GM12878 (cell line): ENCODE measurements around the gene SCP2. TPM values are rescaled to one million over a fixed set of nuclear protein-coding genes. Genes with fewer than 3 reads are reported as not detected.

Experiments
- ATAC-seq: fragments of 200-7000 bp; cut with Tn5 transposase; 3 replicates; pipeline ENCODE4 v1.9.1; 2020; ENCODE audit warnings: mild to moderate bottlenecking, moderate library complexity
- BruUV-seq: library from RNA; stranded (reverse); fragments of 400-500 nt; replicated peaks from 2 replicates; lab custom pipeline; 2021; lab: Mats Ljungman, UMichigan
- CTCF ChIA-PET: fragments of 300-600 bp; sonication (Branson Sonifier 250); formaldehyde crosslinking; extraction: SDS; loops from one replicate; lab custom pipeline; 2021; ENCODE audit warnings: inconsistent platforms; lab: Yijun Ruan, JAX
- POLR2A ChIA-PET: fragments of 350-600 bp; formaldehyde crosslinking; extraction: SDS; loops from one replicate; lab custom pipeline; 2021; ENCODE audit warnings: inconsistent platforms; lab: Charles Lee
- RAD21 ChIA-PET: fragments of 300-600 bp; sonication (Branson Sonifier 250); formaldehyde crosslinking; loops from one replicate; lab custom pipeline; 2023; ENCODE audit warnings: antibody characterized with exemption; ENCODE audit not compliant: unreplicated experiment; lab: Charles Lee
- SMC1A ChIA-PET: fragments of 300-600 bp; sonication (Branson Sonifier 250); formaldehyde crosslinking; loops from one replicate; lab custom pipeline; 2023; ENCODE audit not compliant: unreplicated experiment, uncharacterized antibody; lab: Charles Lee
- DNase-seq: peaks from one replicate; pipeline ENCODE4 v3.0.0-alpha.2; 2011; ENCODE audit warnings: low read depth, low spot score
- FAIRE-seq: peaks from 3 replicates; lab custom pipeline; 2011; peaks lifted over from hg19 to GRCh38; lab: Jason Lieb, UNC
- H2AFZ ChIP-seq: 2 replicates; pipeline ENCODE4 v1.6.0; 2011; ENCODE audit warnings: low read depth, low read length, control low read depth; ENCODE audit not compliant: control insufficient read depth
- H3K27ac ChIP-seq: 2 replicates; pipeline ENCODE4 v1.5.1; 2011; ENCODE audit warnings: control low read depth; ENCODE audit not compliant: control insufficient read depth, insufficient read depth
- H3K27me3 ChIP-seq, 2 experiments: replicated peaks in 1 of 2; 2 replicates each; pipeline versions ENCODE4 v1.6.0 to v1.6.1; 2011; ENCODE audit warnings: low read length in 1 of 2; ENCODE audit not compliant: control insufficient read depth in 2 of 2, insufficient read depth in 2 of 2
- H3K36me3 ChIP-seq, 2 experiments: 2 replicates each; pipeline ENCODE4 v1.5.1; 2011; ENCODE audit warnings: low read length in 1 of 2; ENCODE audit not compliant: control insufficient read depth in 2 of 2, insufficient read depth in 2 of 2
- H3K4me1 ChIP-seq: 2 replicates; pipeline ENCODE4 v1.6.1; 2011; ENCODE audit warnings: mild to moderate bottlenecking, low read length, moderate library complexity, mixed read lengths; ENCODE audit not compliant: control insufficient read depth, insufficient read depth
- H3K4me2 ChIP-seq: 2 replicates; pipeline ENCODE4 v1.6.0; 2011; ENCODE audit warnings: control low read depth; ENCODE audit not compliant: control insufficient read depth, insufficient read depth
- H3K4me3 ChIP-seq: fragments of 200-600 bp; sonication (generic); 2 replicates; pipeline ENCODE4 v1.5.1; 2016
- H3K79me2 ChIP-seq: 2 replicates; pipeline ENCODE4 v1.6.0; 2011; ENCODE audit warnings: low read length; ENCODE audit not compliant: control insufficient read depth, insufficient read depth
- H3K9ac ChIP-seq: 2 replicates; pipeline ENCODE4 v1.8.0; 2011; ENCODE audit warnings: low read length, control low read depth, mixed read lengths; ENCODE audit not compliant: control insufficient read depth, insufficient read depth
- H3K9me3 ChIP-seq: replicated peaks from 3 replicates; pipeline ENCODE4 v1.5.1; 2011; ENCODE audit warnings: mild to moderate bottlenecking, low read length; ENCODE audit not compliant: control insufficient read depth, insufficient read depth
- H4K20me1 ChIP-seq: 2 replicates; pipeline ENCODE4 v1.6.0; 2011; ENCODE audit not compliant: control insufficient read depth, insufficient read depth
- BCL11A ChIP-seq: IDR thresholded peaks from 2 replicates; pipeline ENCODE4 v1.6.1; 2011; ENCODE audit warnings: low read depth, low read length
- BCLAF1 ChIP-seq: fragments of 450-650 bp; IDR thresholded peaks from 2 replicates; pipeline ENCODE4 v1.6.1; 2017; ENCODE audit warnings: antibody characterized with exemption, mild to moderate bottlenecking, moderate library complexity
- CBFB ChIP-seq: IDR thresholded peaks from 2 replicates; pipeline ENCODE4 v1.6.1; 2016; ENCODE audit warnings: antibody characterized with exemption, low read depth
- CHD4 ChIP-seq: fragments of 200-600 bp; sonication (generic); IDR thresholded peaks from 2 replicates; pipeline ENCODE4 v1.6.1; 2016; ENCODE audit warnings: mild to moderate bottlenecking
- ELK1 ChIP-seq: IDR thresholded peaks from 2 replicates; pipeline ENCODE4 v1.6.1; 2012; ENCODE audit warnings: low read depth, low read length, improper control_type of control experiment
- HSF1 ChIP-seq: fragments of 150-350 bp; IDR thresholded peaks from 2 replicates; pipeline ENCODE4 v1.6.1; 2014; ENCODE audit warnings: mild to moderate bottlenecking, low read depth, low read length
- JUNB ChIP-seq: IDR thresholded peaks from 2 replicates; pipeline ENCODE4 v1.6.1; 2016; ENCODE audit warnings: antibody characterized with exemption, mild to moderate bottlenecking
- MYB ChIP-seq: fragments of 150-350 bp; IDR thresholded peaks from 2 replicates; pipeline ENCODE4 v1.6.1; 2014; ENCODE audit warnings: mild to moderate bottlenecking, low read depth, low read length, borderline replicate concordance
- NFIC ChIP-seq: IDR thresholded peaks from 2 replicates; pipeline ENCODE4 v1.6.1; 2012; ENCODE audit warnings: low read depth, mild to moderate bottlenecking, inconsistent platforms, low read length, moderate library complexity
- NFYB ChIP-seq: IDR thresholded peaks from 2 replicates; pipeline ENCODE4 v1.6.1; 2011; ENCODE audit warnings: low read depth, mild to moderate bottlenecking, low read length, improper control_type of control experiment, moderate library complexity; ENCODE audit not compliant: insufficient read depth
- NR2C1 ChIP-seq: fragments of 450-650 bp; IDR thresholded peaks from 2 replicates; pipeline ENCODE4 v1.6.1; 2017; ENCODE audit warnings: antibody characterized with exemption, mild to moderate bottlenecking, moderate library complexity
- PBX3 ChIP-seq: IDR thresholded peaks from 2 replicates; pipeline ENCODE4 v1.6.1; 2011; ENCODE audit warnings: mild to moderate bottlenecking, low read depth, low read length, moderate library complexity; ENCODE audit not compliant: insufficient replicate concordance
- POLR2A ChIP-seq: IDR thresholded peaks from 2 replicates; pipeline ENCODE4 v1.6.1; 2011; ENCODE audit warnings: low read depth, mild to moderate bottlenecking, low read length
- TAF1 ChIP-seq: IDR thresholded peaks from 2 replicates; pipeline ENCODE4 v1.6.1; 2011; ENCODE audit warnings: mild to moderate bottlenecking, low read depth, low read length, borderline replicate concordance
- YY1 ChIP-seq: IDR thresholded peaks from 2 replicates; pipeline ENCODE4 v1.6.1; 2011; ENCODE audit warnings: low read depth, mild to moderate bottlenecking, low read length
- ZNF207 ChIP-seq: fragments of 450-650 bp; IDR thresholded peaks from 2 replicates; pipeline ENCODE4 v1.6.1; 2014; ENCODE audit warnings: antibody characterized with exemption, mild to moderate bottlenecking, borderline replicate concordance
- ZZZ3 ChIP-seq: IDR thresholded peaks from 2 replicates; pipeline ENCODE4 v1.6.1; 2011; ENCODE audit warnings: low read depth; ENCODE audit not compliant: control insufficient read depth, insufficient read length
- WGBS: methylation state at CpG from one replicate; pipeline ENCODE4 v1.1.6; 2016; ENCODE audit warnings: low lambda C conversion rate; ENCODE audit not compliant: insufficient replicate concordance, insufficient coverage; ENCODE audit errors: missing lambda C conversion rate; 5-methylcytosine and 5-hydroxymethylcytosine counted together
- in situ Hi-C: fragments of 300-500 bp; cut with MboI; formaldehyde crosslinking; loops from 9 replicates; pipeline ENCODE4 v1.14.3; 2018; ENCODE audit warnings: mixed read lengths
- intact Hi-C: fragments of 100-400 bp; cut with micrococcal nuclease; formaldehyde crosslinking; loops from one replicate; pipeline ENCODE4 v1.14.2; 2022; ENCODE audit not compliant: unreplicated experiment
- polyA plus RNA-seq, 11 experiments: library from polyadenylated mRNA; depleted of rRNA in 4 of 11; unstranded in 6 of 11; stranded (reverse) in 5 of 11; fragments of >200 nt; fragmentation: Nextera tagmentation in 4 of 11; fragmentation: Illumina TruSeq in 1 of 11; extraction: Ambion mirVana in 4 of 11; extraction: Trizol in 1 of 11; gene quantifications; 1 replicate in 1 of 11; 2 replicates in 10 of 11; pipeline versions ENCODE4 v1.2.1 to v1.2.3, GENCODE V29; 2011 to 2016; ENCODE audit warnings: inconsistent platforms in 2 of 11, missing spikeins in 2 of 11, low read depth in 1 of 11
- total RNA-seq, 4 experiments: library from RNA; depleted of rRNA in 3 of 4; stranded (reverse); fragments of >200 nt in 3 of 4; fragmentation: Illumina TruSeq in 1 of 4; extraction: Trizol in 1 of 4; gene quantifications; 2 replicates each; pipeline versions ENCODE4 v1.2.1 to v1.2.3, GENCODE V29; 2013 to 2021

Gene SCP2
- total and polyA plus RNA-seq, 10 of the 15 experiments (the other 5 are each of a cell fraction or from before 2014, with no cell fraction given), result 74.3 to 327 (median 127) TPM

GRCh38 chr1:53047737-53048736 is 121.0 kb downstream of the SCP2 start:
- Histone ChIP-seq H2AFZ (no peak overlapping the region), H3K9me3 (no peaks in the 10 kb centered on the region), H3K4me2 (no peak overlapping the region), H3K9ac (no peak overlapping the region), H3K27me3 (no peaks in the 10 kb centered on the region), H3K4me3 (no peak overlapping the region), H3K27ac (no peak overlapping the region), H4K20me1 (no peaks in the 10 kb centered on the region), H3K36me3 (peaks cover 2 to 7% of the 10 kb centered on the region in 2 experiments; a peak in 3 of 4 replicates), H3K79me2 (no peaks in the 10 kb centered on the region), H3K4me1 (no peaks in the 10 kb centered on the region)
- DNase-seq, result peak; percentile 4
- ChIA-PET SMC1A (interaction anchor here (1.0 to 1.3 kb wide), 2 partner anchors 29 to 1004 kb away, joined by 3 to 4 read pairs; no protein-coding TSS in a partner anchor), CTCF (interaction anchor here (1.1 kb wide), 1 partner anchor 10 kb away, joined by 3 read pairs; no protein-coding TSS in a partner anchor), RAD21 (interaction anchor here (1.0 to 1.6 kb wide), 2 partner anchors 9 to 21 kb away, joined by 3 read pairs; no protein-coding TSS in a partner anchor), POLR2A (no interaction called here)
- no TSS peak for BruUV-seq
- no peak for FAIRE-seq
- in situ Hi-C loops, result no loop called here
- WGBS, result 61% methylated on average over 5 of the region's 5 CpGs
- ATAC-seq, result peak; percentile 56
- intact Hi-C loops, result no loop called here
- no peak for TF ChIP-seq ELK1
- TF ChIP-seq NFIC, result no peak
- no peak for TF ChIP-seq POLR2A
- TF ChIP-seq BCL11A, result no peak
- TF ChIP-seq BCLAF1, result no peak
- TF ChIP-seq CHD4, result no peak
- TF ChIP-seq ZNF207, result no peak
- no peak for TF ChIP-seq NFYB
- TF ChIP-seq TAF1, result no peak
- TF ChIP-seq CBFB, result no peak
- TF ChIP-seq YY1, result no peak
- no peak for TF ChIP-seq HSF1
- no peak for TF ChIP-seq NR2C1
- TF ChIP-seq PBX3, result no peak
- no peak for TF ChIP-seq JUNB
- TF ChIP-seq MYB, result no peak
- no peak for TF ChIP-seq ZZZ3
